ENCODE results near the gene REPIN1.

DNA sequence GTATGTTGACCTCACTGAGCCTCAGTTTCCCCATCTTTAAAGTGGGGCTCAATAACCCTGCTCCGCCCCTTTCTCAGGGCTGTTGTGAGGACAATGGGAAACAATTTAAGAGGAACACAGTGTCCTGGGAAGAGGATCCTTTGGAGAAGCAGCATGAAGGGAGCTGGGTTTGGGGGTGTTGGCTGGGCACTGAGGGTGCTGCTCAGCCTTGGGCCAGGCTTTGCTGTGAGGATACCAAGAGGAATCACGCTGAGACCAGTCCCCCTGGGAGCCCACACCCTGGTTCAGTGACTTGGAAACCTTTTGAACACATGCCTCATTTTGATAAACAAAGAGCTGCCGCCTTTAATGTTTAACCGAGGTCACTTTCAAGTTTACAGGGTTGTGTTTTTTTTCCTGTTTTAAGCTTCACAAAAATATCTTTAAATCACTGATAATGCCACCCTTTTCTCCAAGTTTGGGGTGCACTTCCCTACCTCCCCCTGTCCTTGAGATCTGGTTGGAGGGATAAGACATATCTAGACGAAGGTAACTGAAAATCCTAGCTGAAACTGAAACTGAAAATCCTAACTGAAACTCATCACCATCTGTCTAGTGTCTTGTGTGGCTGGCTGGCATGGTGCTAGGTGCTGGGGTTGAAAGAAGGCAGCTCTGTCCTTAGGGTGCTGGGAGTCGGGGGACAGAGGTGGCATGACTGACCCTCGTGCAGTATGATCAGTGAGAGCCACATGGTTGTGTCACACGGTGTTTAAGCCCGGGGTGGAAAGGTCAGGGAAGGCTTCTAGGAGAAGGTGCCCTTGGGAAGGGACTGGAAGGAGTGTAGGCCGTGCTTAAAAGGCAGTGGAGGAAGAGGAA lies 38.2 kb downstream of the REPIN1 start:
- TF ChIP-seq CTCF (IDR thresholded peaks at IDR 0.05; ENCODE audit: borderline replicate concordance, extremely low read depth, low read length, poor library complexity, severe bottlenecking) = no peak
- TF ChIP-seq EZH2 (IDR thresholded peaks at IDR 0.05; ENCODE audit: borderline replicate concordance, low read depth, low read length, severe bottlenecking) = no peak

All from DND-41 (cell line).